K562 (cell line): ENCODE data around the gene RABGAP1. TPM values are rescaled to one million over a fixed set of nuclear protein-coding genes. Genes with fewer than 3 reads are reported as not detected.

Experiments used
- ARNT ChIP-seq, 2 experiments: fragments of 450-650 bp; IDR thresholded peaks; 2 replicates each; pipeline ENCODE4 v1.6.1; 2016; ENCODE audit warnings: mild to moderate bottlenecking in 1 of 2
- BCOR ChIP-seq: fragments of 450-650 bp; IDR thresholded peaks from 2 replicates; pipeline ENCODE4 v1.6.1; 2016
- CHD4 ChIP-seq: fragments of 200-600 bp; sonication (generic); IDR thresholded peaks from 3 replicates; pipeline ENCODE4 v1.6.1; 2012; ENCODE audit warnings: low read depth, mild to moderate bottlenecking, mixed read lengths, low read length, inconsistent platforms; ENCODE audit not compliant: insufficient read depth, insufficient replicate concordance, poor library complexity, severe bottlenecking
- DDX20 ChIP-seq: fragments of 450-650 bp; IDR thresholded peaks from 2 replicates; pipeline ENCODE4 v1.6.1; 2016; ENCODE audit warnings: missing genetic modification characterization, low read depth, mild to moderate bottlenecking, missing compliant biosample characterization, moderate library complexity
- E2F4 ChIP-seq: sonication (generic); formaldehyde crosslinking; IDR thresholded peaks from 2 replicates; pipeline ENCODE4 v1.8.0; 2022; ENCODE audit warnings: mild to moderate bottlenecking, low read depth, missing genetic modification reagents
- E2F5 ChIP-seq: sonication (generic); formaldehyde crosslinking; IDR thresholded peaks from 2 replicates; pipeline ENCODE4 v1.8.0; 2022; ENCODE audit warnings: mild to moderate bottlenecking, missing genetic modification reagents
- EHMT2 ChIP-seq: fragments of 450-650 bp; IDR thresholded peaks from 2 replicates; pipeline ENCODE4 v1.6.1; 2018; ENCODE audit warnings: antibody characterized with exemption
- FOXJ3 ChIP-seq: sonication (generic); formaldehyde crosslinking; IDR thresholded peaks from 2 replicates; pipeline ENCODE4 v1.4.0; 2020; ENCODE audit warnings: mild to moderate bottlenecking, missing genetic modification reagents
- GABPB2 ChIP-seq: fragments of 250-450 bp; sonication (Bioruptor Pico); conservative IDR thresholded peaks from 2 replicates; pipeline ENCODE4 v1.5.1; 2021; ENCODE audit warnings: mild to moderate bottlenecking
- GTF2F1 ChIP-seq: IDR thresholded peaks from 2 replicates; pipeline ENCODE4 v1.6.1; 2011; ENCODE audit warnings: low read depth, low read length, improper control_type of control experiment
- HOXB6 ChIP-seq: fragments of 250-450 bp; sonication (Bioruptor Pico); IDR thresholded peaks from 2 replicates; pipeline ENCODE4 v1.5.1; 2022; ENCODE audit warnings: mild to moderate bottlenecking, borderline replicate concordance
- LARP7 ChIP-seq: fragments of 450-650 bp; IDR thresholded peaks from 2 replicates; pipeline ENCODE4 v1.6.1; 2016
- MECOM ChIP-seq: fragments of 250-450 bp; sonication (Bioruptor Pico); IDR thresholded peaks from 2 replicates; pipeline ENCODE4 v1.8.0; 2022; ENCODE audit warnings: inconsistent platforms
- NR3C1 ChIP-seq: sonication (generic); formaldehyde crosslinking; IDR thresholded peaks from 2 replicates; pipeline ENCODE4 v1.8.1; 2022; ENCODE audit warnings: missing genetic modification reagents
- RB1 ChIP-seq: fragments of 450-650 bp; IDR thresholded peaks from 2 replicates; pipeline ENCODE4 v1.6.1; 2017; ENCODE audit warnings: low read depth, mild to moderate bottlenecking
- RBM17 ChIP-seq: fragments of 200-400 bp; formaldehyde crosslinking; IDR thresholded peaks from 2 replicates; pipeline ENCODE4 v1.6.1; 2017; ENCODE audit warnings: low read depth, mild to moderate bottlenecking, low read length, borderline replicate concordance
- RBM34 ChIP-seq: fragments of 200-400 bp; formaldehyde crosslinking; IDR thresholded peaks from 2 replicates; pipeline ENCODE4 v1.6.1; 2018; ENCODE audit warnings: low read length, borderline replicate concordance; ENCODE audit not compliant: insufficient read depth
- SIN3B ChIP-seq: fragments of 450-650 bp; IDR thresholded peaks from 2 replicates; pipeline ENCODE4 v1.6.1; 2017; ENCODE audit warnings: low read depth, mild to moderate bottlenecking, moderate library complexity
- TEAD4 ChIP-seq, 2 experiments: sonication (generic) in 1 of 2; formaldehyde crosslinking in 1 of 2; IDR thresholded peaks; 2 replicates each; pipeline versions ENCODE4 v1.6.1 to v1.8.0; 2012 to 2022; ENCODE audit warnings: borderline replicate concordance in 1 of 2, inconsistent platforms in 1 of 2, low read length in 1 of 2, mild to moderate bottlenecking in 1 of 2, missing genetic modification reagents in 1 of 2
- U2AF2 ChIP-seq: fragments of 200-400 bp; formaldehyde crosslinking; optimal IDR thresholded peaks from 2 replicates; pipeline ENCODE3; 2017; ENCODE audit warnings: low read depth, mild to moderate bottlenecking, low read length
- YY1 ChIP-seq, 3 experiments: IDR thresholded peaks; 2 replicates each; pipeline ENCODE4 v1.6.1; 2011; ENCODE audit warnings: low read length in 2 of 3, mild to moderate bottlenecking in 2 of 3, moderate library complexity in 2 of 3, borderline replicate concordance in 1 of 3, control low read depth in 1 of 3, low read depth in 1 of 3; ENCODE audit not compliant: insufficient read depth in 3 of 3, insufficient replicate concordance in 2 of 3, control insufficient read depth in 1 of 3, insufficient read length in 1 of 3; ENCODE audit errors: extremely low read depth in 1 of 3
- ZNF124 ChIP-seq: sonication (generic); formaldehyde crosslinking; IDR thresholded peaks from 2 replicates; pipeline ENCODE4 v1.8.1; 2022; ENCODE audit warnings: missing genetic modification reagents
- ZNF212 ChIP-seq: fragments of 450-650 bp; formaldehyde crosslinking; IDR thresholded peaks from 2 replicates; pipeline ENCODE4 v1.4.0; 2020; ENCODE audit warnings: mild to moderate bottlenecking
- ZNF24 ChIP-seq: fragments of 450-650 bp; IDR thresholded peaks from 2 replicates; pipeline ENCODE4 v1.6.1; 2016
- ZNF354B ChIP-seq: fragments of 250-450 bp; sonication (Bioruptor Pico); IDR thresholded peaks from 2 replicates; pipeline ENCODE4 v1.4.0; 2020
- polyA plus RNA-seq, 8 experiments: library from polyadenylated mRNA; depleted of rRNA in 4 of 8; stranded (reverse) in 5 of 8; unstranded in 3 of 8; fragments of >200 nt; fragmentation: Nextera tagmentation in 2 of 8; fragmentation: Illumina TruSeq in 1 of 8; extraction: Ambion mirVana in 2 of 8; extraction: Trizol in 1 of 8; gene quantifications; 2 replicates each; pipeline versions ENCODE4 v1.2.1 to v1.2.3, GENCODE V29; 2011 to 2014; ENCODE audit warnings: inconsistent platforms in 1 of 8, missing spikeins in 1 of 8
- total RNA-seq, 7 experiments: library from RNA; depleted of rRNA in 6 of 7; stranded (reverse); fragments of >200 nt in 6 of 7; fragmentation: Illumina TruSeq in 2 of 7; extraction: Trizol in 2 of 7; gene quantifications; 2 replicates each; pipeline versions ENCODE4 v1.2.1 to v1.2.3, GENCODE V29; 2011 to 2021; ENCODE audit warnings: low replicate concordance in 1 of 7
- TF ChIP-seq, protein P1 (sequence below): fragments of 250-450 bp; sonication (Bioruptor Pico); IDR thresholded peaks from 2 replicates; pipeline ENCODE4 v1.8.0; 2022; ENCODE audit warnings: inconsistent platforms, mild to moderate bottlenecking, moderate library complexity, borderline replicate concordance

The RABGAP1 gene
- total and polyA plus RNA-seq, 9 of the 15 experiments (the other 6 are each of a cell fraction or from before 2014, with no cell fraction given), result 1.5 to 22.7 (median 13.1) TPM

DNA sequence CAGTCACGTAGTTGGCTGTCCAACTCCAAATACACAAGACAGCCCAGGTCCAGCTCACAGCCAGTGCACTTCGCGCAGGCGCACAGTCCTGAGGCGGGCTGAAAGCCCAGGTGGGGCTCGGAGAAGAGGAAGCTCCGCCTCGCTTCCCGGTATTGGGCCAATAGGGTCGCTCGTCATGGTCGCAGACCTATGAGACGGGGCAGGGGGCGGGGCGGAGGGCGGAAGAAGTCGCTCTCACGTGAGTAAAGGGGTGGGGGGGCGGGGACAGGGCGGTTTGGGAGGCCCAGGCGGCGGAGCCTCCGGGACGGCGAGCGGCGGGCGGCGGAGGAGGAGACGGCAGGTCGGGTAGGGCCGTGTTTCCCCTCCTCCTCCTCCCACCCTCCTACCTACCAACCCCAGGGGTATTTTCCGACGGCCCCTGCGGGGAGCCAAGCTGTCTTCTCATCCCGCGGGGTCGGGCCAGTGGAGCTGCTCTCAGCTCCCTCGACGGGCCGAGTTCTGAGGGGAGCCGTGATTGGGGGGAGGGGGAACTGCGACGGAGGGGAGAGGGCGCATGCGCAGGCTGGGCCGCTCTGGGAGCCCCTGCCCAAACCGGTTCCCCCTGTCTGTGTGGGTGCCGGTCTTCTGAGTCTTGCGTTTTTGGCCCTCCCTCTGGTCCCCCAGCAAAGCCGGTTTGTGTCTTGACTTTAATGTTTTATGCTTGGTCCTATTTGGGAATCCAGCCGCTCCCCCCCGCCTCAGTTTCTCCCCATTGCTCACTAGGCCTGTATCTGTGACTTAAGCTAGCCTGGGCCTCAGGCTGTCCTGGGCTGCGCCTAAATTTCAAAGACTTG lies at the start of gene RABGAP1 (continued):
- TF ChIP-seq ARNT (IDR thresholded peaks at IDR 0.05) (no peak), TEAD4 (IDR thresholded peaks at IDR 0.05; ENCODE audit: low read length) (0 out of 2 replicates have a peak, but pooled peaks have one; percentile 12), TEAD4 (CRISPR knock-in tag; IDR thresholded peaks at IDR 0.05; ENCODE audit: borderline replicate concordance) (no peak), E2F4 (CRISPR knock-in tag) (no peak), ZNF354B (CRISPR knock-in tag) (no peak), ZNF212 (CRISPR knock-in tag) (no peak), LARP7 (no peak), EHMT2 (peak; percentile 79; the same call in 1 of the 2 replicates), RBM34 (no peak), FOXJ3 (CRISPR knock-in tag) (no peak), NR3C1 (CRISPR knock-in tag) (no peak), RB1 (peak; percentile 49; the same call in 1 of the 2 replicates), BCOR (peak; percentile 62; the same call in 1 of the 2 replicates), DDX20 (no peak), GTF2F1 (no peak; the same call in 1 of the 2 replicates), YY1 (IDR thresholded peaks at IDR 0.05; ENCODE audit: borderline replicate concordance in 1 of 3, control insufficient read depth in 1 of 3, extremely low read depth in 1 of 3, insufficient read depth in 3 of 3, insufficient read length in 1 of 3, insufficient replicate concordance in 2 of 3, low read depth in 1 of 3, low read length in 2 of 3) (no peak), U2AF2 (no peak), E2F5 (CRISPR knock-in tag) (no peak), ZNF124 (no peak), GABPB2 (CRISPR knock-in tag) (no peak), CHD4 (no peak), RBM17 (no peak), ZNF24 (no peak), HOXB6 (no peak), SIN3B (no peak), MECOM (no peak)
- TF ChIP-seq, protein P1, sequence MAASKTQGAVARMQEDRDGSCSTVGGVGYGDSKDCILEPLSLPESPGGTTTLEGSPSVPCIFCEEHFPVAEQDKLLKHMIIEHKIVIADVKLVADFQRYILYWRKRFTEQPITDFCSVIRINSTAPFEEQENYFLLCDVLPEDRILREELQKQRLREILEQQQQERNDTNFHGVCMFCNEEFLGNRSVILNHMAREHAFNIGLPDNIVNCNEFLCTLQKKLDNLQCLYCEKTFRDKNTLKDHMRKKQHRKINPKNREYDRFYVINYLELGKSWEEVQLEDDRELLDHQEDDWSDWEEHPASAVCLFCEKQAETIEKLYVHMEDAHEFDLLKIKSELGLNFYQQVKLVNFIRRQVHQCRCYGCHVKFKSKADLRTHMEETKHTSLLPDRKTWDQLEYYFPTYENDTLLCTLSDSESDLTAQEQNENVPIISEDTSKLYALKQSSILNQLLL (CRISPR knock-in tag), result no peak
